Upper lobe of left lung (tissue), 6 donors: ENCODE results near the gene TULP3. TPM values are rescaled to one million over a fixed set of nuclear protein-coding genes. Genes with fewer than 3 reads are reported as not detected.

Experiments
- ATAC-seq, 2 donors: fragments of 200-7000 bp; cut with Tn5 transposase; one replicate each; pipeline ENCODE4 v1.9.1; 2022; ENCODE audit warnings: mild to moderate bottlenecking in 2 of 2, moderate library complexity in 2 of 2; ENCODE audit not compliant: low FRiP score in 2 of 2
- DNase-seq, 2 donors: peaks; one replicate each; pipeline ENCODE4 v3.0.0-alpha.2; 2019 to 2020
- H3K27ac ChIP-seq, 4 donors: fragments of 200-600 bp; sonication (generic); one replicate each; pipeline ENCODE4 v1.5.1; 2016 to 2019
- H3K27me3 ChIP-seq, 4 donors: fragments of 200-600 bp; sonication (generic); one replicate each; pipeline ENCODE4 v1.5.1; 2017 to 2019
- H3K36me3 ChIP-seq, 4 donors: fragments of 200-600 bp; sonication (generic); one replicate each; pipeline ENCODE4 v1.5.1; 2016 to 2019
- H3K4me1 ChIP-seq, 4 donors: fragments of 200-600 bp; sonication (generic); one replicate each; pipeline ENCODE4 v1.5.1; 2018 to 2019
- H3K4me3 ChIP-seq, 4 donors: fragments of 200-600 bp; sonication (generic); one replicate each; pipeline ENCODE4 v1.5.1; 2017 to 2019; ENCODE audit warnings: mild to moderate bottlenecking in 2 of 4, moderate library complexity in 1 of 4
- H3K9me3 ChIP-seq, 4 donors: fragments of 200-600 bp; sonication (generic); one replicate each; pipeline ENCODE4 v1.5.1; 2018 to 2019
- CTCF ChIP-seq, 6 experiments: fragments of 450-650 bp in 4 of 6; fragments of 200-600 bp in 2 of 6; sonication (generic) in 2 of 6; IDR thresholded peaks; one replicate each; pipeline ENCODE4 v1.5.1; 2016 to 2019; ENCODE audit warnings: antibody characterized with exemption in 6 of 6
- EP300 ChIP-seq, 4 donors: sonication (generic); formaldehyde crosslinking; IDR thresholded peaks; one replicate each; pipeline ENCODE4 v1.5.1; 2017; ENCODE audit warnings: antibody characterized with exemption in 4 of 4, control low read depth in 2 of 4
- POLR2A ChIP-seq, 4 donors: fragments of 450-650 bp; IDR thresholded peaks; one replicate each; pipeline ENCODE4 v1.5.1; 2016 to 2017; ENCODE audit warnings: antibody characterized with exemption in 4 of 4, mild to moderate bottlenecking in 2 of 4
- POLR2AphosphoS5 ChIP-seq, 2 donors: sonication (generic); formaldehyde crosslinking; IDR thresholded peaks; one replicate each; pipeline ENCODE4 v1.5.1; 2017; ENCODE audit warnings: antibody characterized with exemption in 2 of 2
- WGBS, 2 donors: methylation state at CpG; one replicate each; pipeline ENCODE4 v1.1.5; 2017 to 2018; 5-methylcytosine and 5-hydroxymethylcytosine counted together
- total RNA-seq, 6 donors: library from RNA; depleted of rRNA in 4 of 6; stranded (reverse); fragments of >200 nt in 4 of 6; gene quantifications; one replicate each; pipeline versions ENCODE4 v1.1.0 to v1.2.1, GENCODE V29; 2016 to 2021
- donor health status: DM: no; HTN: no; CAD: no; lungs with moderate emphysema.
- donor health status: DM: no; HTN: yes; CAD: no; lungs with severe emphysema.

Gene TULP3
- total RNA-seq, 6 donors from 2014 or later, result 10.5 to 24.3 (median 16.6) TPM

- ATAC-seq (no peak), DNase-seq (no peak)
- H3K36me3 ChIP-seq, result peaks cover 0 to 17% (median 2%) of the 10 kb centered on the region in 4 donors
- TF ChIP-seq CTCF (IDR thresholded peaks at IDR 0.05), result no peak
- no peak for TF ChIP-seq EP300 (IDR thresholded peaks at IDR 0.05)
- no peak for TF ChIP-seq POLR2A (IDR thresholded peaks at IDR 0.05)
- TF ChIP-seq POLR2AphosphoS5 (IDR thresholded peaks at IDR 0.05), result no peak
- no peaks in the 10 kb centered on the region for H3K27me3 ChIP-seq
- WGBS, 2 donors, result 93 to 95% methylated on average over 5 of the region's 5 CpGs
- no peak overlapping the region for H3K4me3 ChIP-seq
- peaks cover 0 to 10% (median 8%) of the 10 kb centered on the region in 4 donors for H3K4me1 ChIP-seq
- no peaks in the 10 kb centered on the region for H3K9me3 ChIP-seq
- H3K27ac ChIP-seq, result no peak overlapping the region
Observed at GRCh38 chr12:2977776-2978175, 87.1 kb downstream of the TULP3 start.

GRCh38 chr12:2979806-2980205 is 89.1 kb downstream of the TULP3 start:
- TF ChIP-seq POLR2A (IDR thresholded peaks at IDR 0.05) (no peak), CTCF (IDR thresholded peaks at IDR 0.05) (no peak), POLR2AphosphoS5 (IDR thresholded peaks at IDR 0.05) (no peak), EP300 (IDR thresholded peaks at IDR 0.05) (no peak)
- DNase-seq (no peak), ATAC-seq (no peak)
- Histone ChIP-seq H3K4me1 (peaks cover 0 to 5% (median 2%) of the 10 kb centered on the region in 4 donors), H3K27me3 (no peaks in the 10 kb centered on the region), H3K27ac (no peak overlapping the region), H3K9me3 (no peaks in the 10 kb centered on the region), H3K4me3 (no peak overlapping the region), H3K36me3 (peaks cover 0 to 14% (median 2%) of the 10 kb centered on the region in 4 donors)
- 80 to 94% methylated on average over 3 to 4 of the region's 4 CpGs for WGBS, 2 donors

GRCh38 chr12:2980630-2981029 is 89.9 kb downstream of the TULP3 start:
- 82 to 83% methylated on average over 7 of the region's 7 CpGs for WGBS, 2 donors
- H3K27ac ChIP-seq, result no peak overlapping the region
- TF ChIP-seq CTCF (IDR thresholded peaks at IDR 0.05) (no peak), POLR2A (IDR thresholded peaks at IDR 0.05) (no peak), POLR2AphosphoS5 (IDR thresholded peaks at IDR 0.05) (no peak), EP300 (IDR thresholded peaks at IDR 0.05) (no peak)
- no peaks in the 10 kb centered on the region for H3K27me3 ChIP-seq
- no peak for ATAC-seq
- no peak for DNase-seq
- peaks cover 0 to 14% (median 2%) of the 10 kb centered on the region in 4 donors for H3K36me3 ChIP-seq
- peaks cover 0 to 4% (median 2%) of the 10 kb centered on the region in 4 donors for H3K4me1 ChIP-seq
- H3K4me3 ChIP-seq, result no peak overlapping the region
- no peaks in the 10 kb centered on the region for H3K9me3 ChIP-seq

GRCh38 chr12:2982361-2982760 is 91.7 kb downstream of the TULP3 start:
- Histone ChIP-seq H3K9me3 (no peaks in the 10 kb centered on the region), H3K4me1 (no peaks in the 10 kb centered on the region), H3K36me3 (peaks cover 0 to 14% (median 2%) of the 10 kb centered on the region in 4 donors), H3K27me3 (no peaks in the 10 kb centered on the region), H3K27ac (no peak overlapping the region), H3K4me3 (no peak overlapping the region)
- no peak for TF ChIP-seq POLR2A (IDR thresholded peaks at IDR 0.05)
- no peak for DNase-seq
- WGBS, 2 donors, result 74 to 95% methylated on average over 3 to 13 of the region's 13 CpGs
- no peak for ATAC-seq

GRCh38 chr12:2984249-2984648 is 93.6 kb downstream of the TULP3 start:
- peaks cover 0 to 10% (median 2%) of the 10 kb centered on the region in 4 donors for H3K36me3 ChIP-seq
- ATAC-seq (no peak), DNase-seq (no peak)
- no peaks in the 10 kb centered on the region for H3K27me3 ChIP-seq
- H3K4me3 ChIP-seq, result no peak overlapping the region
- no peak overlapping the region for H3K27ac ChIP-seq
- 56 to 61% methylated on average over 5 of the region's 5 CpGs for WGBS, 2 donors
- TF ChIP-seq EP300 (IDR thresholded peaks at IDR 0.05) (no peak), POLR2AphosphoS5 (IDR thresholded peaks at IDR 0.05) (no peak), POLR2A (IDR thresholded peaks at IDR 0.05) (no peak), CTCF (IDR thresholded peaks at IDR 0.05) (no peak)
- H3K9me3 ChIP-seq, result no peaks in the 10 kb centered on the region
- no peaks in the 10 kb centered on the region for H3K4me1 ChIP-seq
